Thyroid gland (tissue), 4 donors: ENCODE data around the gene ENTHD1. TPM values are rescaled to one million over a fixed set of nuclear protein-coding genes. Genes with fewer than 3 reads are reported as not detected.

Experiments
- DNase-seq, 2 donors: peaks; one replicate each; pipeline ENCODE4 v3.0.0-alpha.2; 2019
- H3K27ac ChIP-seq, 3 donors: fragments of 200-600 bp; sonication (generic); 1 replicate in 2 of 3; 2 replicates in 1 of 3; pipeline ENCODE4 v1.5.1; 2016 to 2019; ENCODE audit warnings: mild to moderate bottlenecking in 1 of 3, moderate library complexity in 1 of 3
- H3K27me3 ChIP-seq: fragments of 200-600 bp; sonication (generic); one replicate; pipeline ENCODE4 v1.5.1; 2019
- H3K36me3 ChIP-seq, 2 donors: fragments of 200-600 bp; sonication (generic); one replicate each; pipeline ENCODE4 v1.5.1; 2016 to 2019
- H3K4me1 ChIP-seq, 2 donors: fragments of 200-600 bp; sonication (generic); one replicate each; pipeline ENCODE4 v1.5.1; 2017 to 2019
- H3K4me3 ChIP-seq, 3 donors: fragments of 200-600 bp; sonication (generic); replicated peaks in 1 of 3; 1 replicate in 2 of 3; 2 replicates in 1 of 3; pipeline ENCODE4 v1.5.1; 2016; ENCODE audit warnings: mild to moderate bottlenecking in 1 of 3
- H3K9me3 ChIP-seq: fragments of 200-600 bp; sonication (generic); one replicate; pipeline ENCODE4 v1.5.1; 2017
- CTCF ChIP-seq, 6 experiments: fragments of 200-600 bp in 3 of 6; fragments of 450-650 bp in 3 of 6; sonication (generic) in 3 of 6; IDR thresholded peaks; one replicate each; pipeline ENCODE4 v1.5.1; 2016 to 2019; ENCODE audit warnings: antibody characterized with exemption in 6 of 6, mild to moderate bottlenecking in 2 of 6, inconsistent platforms in 1 of 6, moderate library complexity in 1 of 6
- POLR2A ChIP-seq, 2 donors: fragments of 450-650 bp; IDR thresholded peaks; one replicate each; pipeline ENCODE4 v1.6.1; 2017; ENCODE audit warnings: antibody characterized with exemption in 2 of 2, mild to moderate bottlenecking in 2 of 2, moderate library complexity in 1 of 2
- WGBS, 2 donors: methylation state at CpG; one replicate each; pipeline ENCODE4 v1.1.5; 2017; 5-methylcytosine and 5-hydroxymethylcytosine counted together
- intact Hi-C: fragments of 100-400 bp; cut with DNase I; formaldehyde crosslinking; loops from one replicate; pipeline ENCODE4 v1.15.1; 2023
- total RNA-seq, 4 donors: library from RNA; depleted of rRNA; stranded (reverse); fragments of >200 nt; gene quantifications; one replicate each; pipeline ENCODE4 v1.2.3, GENCODE V29; 2016

The ENTHD1 gene
- total RNA-seq: 1 to 10 TPM in 1 of 4 donors, not detected in 3; 1.3 TPM

GRCh38 chr22:39893526-39893925 is at the start of gene ENTHD1:
TSS of gene ENTHD1 (minus strand) at chr22:39893760. CDS start at chr22:39887748, 6,012 bp downstream.
- Histone ChIP-seq H3K9me3 (no peaks in the 10 kb centered on the region), H3K27me3 (no peaks in the 10 kb centered on the region), H3K27ac (no peak within 1 kb of the TSS), H3K36me3 (no peaks in the 10 kb centered on the region), H3K4me1 (no peaks in the 10 kb centered on the region), H3K4me3 (no peak within 1 kb of the TSS)
- no peak for TF ChIP-seq CTCF (IDR thresholded peaks at IDR 0.05)
- no peak for TF ChIP-seq POLR2A (IDR thresholded peaks at IDR 0.05)
- no peak for DNase-seq
- 82 to 83% methylated on average over 20 of the region's 20 CpGs for WGBS, 2 donors
- intact Hi-C loops: no loop called here

- peak overlapping the region in 2 of 3 donors; percentile 10 to 51 for H3K27ac ChIP-seq
- intact Hi-C loops: no loop called here
- no peaks in the 10 kb centered on the region for H3K9me3 ChIP-seq
- 77 to 85% methylated on average over 5 of the region's 5 CpGs for WGBS, 2 donors
- H3K36me3 ChIP-seq: no peaks in the 10 kb centered on the region
- H3K4me1 ChIP-seq: peaks cover 61 to 64% of the 10 kb centered on the region in 2 donors
- TF ChIP-seq CTCF (IDR thresholded peaks at IDR 0.05) (no peak), POLR2A (IDR thresholded peaks at IDR 0.05) (no peak)
- H3K4me3 ChIP-seq: no peak overlapping the region
- DNase-seq: no peak
- H3K27me3 ChIP-seq: no peaks in the 10 kb centered on the region
Observed at GRCh38 chr22:39943337-39943736, 49.8 kb upstream of the ENTHD1 start.

GRCh38 chr22:39942439-39943230 is 49.1 kb upstream of the ENTHD1 start:
- H3K4me1 ChIP-seq: peaks cover 55 to 57% of the 10 kb centered on the region in 2 donors
- intact Hi-C loops: no loop called here
- H3K27ac ChIP-seq: peak overlapping the region; percentile 10 to 66 (median 51)
- no peaks in the 10 kb centered on the region for H3K9me3 ChIP-seq
- TF ChIP-seq POLR2A (IDR thresholded peaks at IDR 0.05): no peak
- TF ChIP-seq CTCF (IDR thresholded peaks at IDR 0.05): no peak
- no peak overlapping the region for H3K4me3 ChIP-seq
- 87 to 92% methylated on average over 8 of the region's 8 CpGs for WGBS, 2 donors
- DNase-seq: no peak
- H3K27me3 ChIP-seq: no peaks in the 10 kb centered on the region
- H3K36me3 ChIP-seq: no peaks in the 10 kb centered on the region

GRCh38 chr22:39941601-39942000 is 48.0 kb upstream of the ENTHD1 start:
- intact Hi-C loops: no loop called here
- DNase-seq: no peak
- 33 to 37% methylated on average over 2 of the region's 2 CpGs for whole genome bisulfite sequencing, 2 donors
- no peak overlapping the region for H3K4me3 ChIP-seq
- no peaks in the 10 kb centered on the region for H3K9me3 ChIP-seq
- TF ChIP-seq CTCF (IDR thresholded peaks at IDR 0.05): peak in 1 of 6 experiments; percentile 7
- no peak for TF ChIP-seq POLR2A (IDR thresholded peaks at IDR 0.05)
- H3K27me3 ChIP-seq: no peaks in the 10 kb centered on the region
- H3K4me1 ChIP-seq: peaks cover 54 to 58% of the 10 kb centered on the region in 2 donors
- H3K36me3 ChIP-seq: no peaks in the 10 kb centered on the region
- H3K27ac ChIP-seq: peak overlapping the region; percentile 59 to 66 (median 59)

- Histone ChIP-seq H3K36me3 (no peaks in the 10 kb centered on the region), H3K4me3 (no peak overlapping the region), H3K4me1 (peaks cover 54 to 58% of the 10 kb centered on the region in 2 donors), H3K27me3 (no peaks in the 10 kb centered on the region), H3K27ac (peak overlapping the region; percentile 59 to 66 (median 59)), H3K9me3 (no peaks in the 10 kb centered on the region)
- peak in 1 of 6 experiments; percentile 25 for TF ChIP-seq CTCF (IDR thresholded peaks at IDR 0.05)
- no peak for TF ChIP-seq POLR2A (IDR thresholded peaks at IDR 0.05)
- intact Hi-C loops: no loop called here
- DNase-seq: no peak
- 66 to 71% methylated on average over 9 of the region's 9 CpGs for WGBS, 2 donors
Observed at GRCh38 chr22:39940757-39941305, 47.3 kb upstream of the ENTHD1 start.
